GM23338 (cell line): Measurements from ENCODE around the gene RUNX1. TPM values are rescaled to one million over a fixed set of nuclear protein-coding genes. Genes with fewer than 3 reads are reported as not detected.
A peak's percentile ranks its signal among the peaks of the same experiment; 100 is the strongest.

ENCODE experiments used
- ATAC-seq: fragments of 200-7000 bp; cut with Tn5 transposase; 3 replicates; pipeline ENCODE4 v1.9.1; 2020
- DNase-seq: peaks from one replicate; pipeline ENCODE4 v3.0.0-alpha.2; 2015; ENCODE audit warnings: low spot score
- H2AFZ ChIP-seq: fragments of 200-600 bp; sonication (generic); 2 replicates; pipeline ENCODE4 v1.8.0; 2016; ENCODE audit warnings: antibody characterized with exemption, mild to moderate bottlenecking, moderate library complexity
- H3F3A ChIP-seq: fragments of 200-600 bp; sonication (generic); replicated peaks from 2 replicates; pipeline ENCODE4 v1.8.0; 2017; ENCODE audit warnings: antibody characterized with exemption, mixed run types, low read depth
- H3K27ac ChIP-seq: fragments of 200-600 bp; sonication (generic); 2 replicates; pipeline ENCODE4 v1.6.1; 2016; ENCODE audit warnings: low read depth
- H3K27me3 ChIP-seq: fragments of 200-600 bp; sonication (generic); 2 replicates; pipeline ENCODE4 v1.8.0; 2016; ENCODE audit warnings: mild to moderate bottlenecking, mixed run types, moderate library complexity; ENCODE audit not compliant: insufficient read depth
- H3K36me3 ChIP-seq: fragments of 200-600 bp; sonication (generic); 2 replicates; pipeline ENCODE4 v1.8.0; 2016; ENCODE audit warnings: mild to moderate bottlenecking; ENCODE audit not compliant: insufficient read depth
- H3K4me1 ChIP-seq: fragments of 200-600 bp; sonication (generic); 2 replicates; pipeline ENCODE4 v1.8.0; 2016; ENCODE audit warnings: mild to moderate bottlenecking, moderate library complexity; ENCODE audit not compliant: insufficient read depth
- H3K4me2 ChIP-seq: fragments of 200-600 bp; sonication (generic); 2 replicates; pipeline ENCODE4 v1.7.1; 2017; ENCODE audit warnings: mixed run types
- H3K4me3 ChIP-seq: fragments of 200-600 bp; sonication (generic); 2 replicates; pipeline ENCODE4 v1.6.1; 2016; ENCODE audit warnings: mixed run types
- H3K79me2 ChIP-seq: fragments of 200-600 bp; sonication (generic); replicated peaks from 2 replicates; pipeline ENCODE4 v1.8.0; 2017; ENCODE audit warnings: mild to moderate bottlenecking; ENCODE audit not compliant: insufficient read depth
- H3K9me2 ChIP-seq: fragments of 200-600 bp; sonication (generic); 2 replicates; pipeline ENCODE4 v1.8.0; 2017; ENCODE audit not compliant: insufficient read depth
- H4K20me1 ChIP-seq: fragments of 200-600 bp; sonication (generic); replicated peaks from 2 replicates; pipeline ENCODE4 v1.8.0; 2017; ENCODE audit warnings: mild to moderate bottlenecking; ENCODE audit not compliant: insufficient read depth
- H3K27ac Mint-ChIP-seq: 2 replicates; pipeline ENCODE4 v1.8.0; 2020; ENCODE audit warnings: inconsistent platforms, mild to moderate bottlenecking, moderate library complexity, mixed read lengths
- H3K27me3 Mint-ChIP-seq: 3 replicates; pipeline ENCODE4 v1.8.0; 2022; ENCODE audit warnings: low read depth, mild to moderate bottlenecking, moderate library complexity, mixed read lengths, inconsistent platforms; ENCODE audit not compliant: insufficient read depth, poor library complexity
- H3K36me3 Mint-ChIP-seq: 3 replicates; pipeline ENCODE4 v1.8.0; 2021; ENCODE audit warnings: low read depth, mild to moderate bottlenecking, inconsistent platforms, moderate library complexity, mixed read lengths
- H3K4me1 Mint-ChIP-seq: 3 replicates; pipeline ENCODE4 v1.8.0; 2020; ENCODE audit warnings: mild to moderate bottlenecking, inconsistent platforms, mixed read lengths
- H3K4me3 Mint-ChIP-seq: 3 replicates; pipeline ENCODE4 v1.8.0; 2021; ENCODE audit warnings: moderate library complexity, mild to moderate bottlenecking, inconsistent platforms, mixed read lengths
- H3K9me3 Mint-ChIP-seq: 3 replicates; pipeline ENCODE4 v1.8.0; 2020; ENCODE audit warnings: moderate library complexity, mild to moderate bottlenecking, inconsistent platforms, mixed read lengths
- CTCF ChIP-seq, 2 experiments: fragments of 200-600 bp in 1 of 2; sonication (generic) in 1 of 2; conservative IDR thresholded peaks; 2 replicates each; pipeline versions ENCODE4 v1.5.1 to v1.6.1; 2016 to 2017; ENCODE audit warnings: antibody characterized with exemption in 2 of 2, low read depth in 2 of 2, mild to moderate bottlenecking in 2 of 2, moderate library complexity in 1 of 2
- JUNB ChIP-seq: IDR thresholded peaks from one replicate; pipeline ENCODE4 v1.6.1; 2016; ENCODE audit warnings: antibody characterized with exemption; ENCODE audit not compliant: unreplicated experiment
- POLR2AphosphoS5 ChIP-seq: IDR thresholded peaks from 2 replicates; pipeline ENCODE4 v1.6.1; 2016; ENCODE audit warnings: antibody characterized with exemption, low read depth
- STAT1 ChIP-seq: IDR thresholded peaks from one replicate; pipeline ENCODE4 v1.6.1; 2016; ENCODE audit warnings: antibody characterized with exemption; ENCODE audit not compliant: unreplicated experiment
- ZNF114 ChIP-seq: fragments of 250-450 bp; sonication (Bioruptor Pico); IDR thresholded peaks from 2 replicates; pipeline ENCODE4 v1.5.0; 2020; ENCODE audit warnings: mild to moderate bottlenecking, moderate library complexity
- ZNF462 ChIP-seq: fragments of 250-450 bp; sonication (Bioruptor Pico); IDR thresholded peaks from 2 replicates; pipeline ENCODE4 v1.5.0; 2020; ENCODE audit warnings: mild to moderate bottlenecking, moderate library complexity
- polyA plus RNA-seq: library from polyadenylated mRNA; unstranded; fragments of >200 nt; fragmentation: Nextera tagmentation; extraction: Ambion mirVana; gene quantifications from 2 replicates; pipeline ENCODE4 v1.2.1, GENCODE V29; 2016
- total RNA-seq: library from RNA; depleted of rRNA; stranded (reverse); fragments of >200 nt; shearing (Covaris generic); gene quantifications from 2 replicates; pipeline ENCODE4 v1.2.3, GENCODE V29; 2014

Gene RUNX1
- total and polyA plus RNA-seq, 2 experiments from 2014 or later, result 0.29 to 1.1 TPM

GRCh38 chr21:35088319-35088771 is 39.2 kb upstream of the RUNX1 start (continued):
- TF ChIP-seq ZNF462 (CRISPR knock-in tag) (no peak), JUNB (no peak), ZNF114 (no peak), CTCF (conservative IDR thresholded peaks at IDR 0.05; ENCODE audit: low read depth in 2 of 2) (no peak)

- 0 out of 3 replicates have a peak, but pooled peaks cover 5% of the 10 kb centered on the region for H3K36me3 Mint-ChIP-seq
- no peak overlapping the region for H3K4me3 Mint-ChIP-seq
- Histone ChIP-seq H4K20me1 (no peaks in the 10 kb centered on the region), H3K4me1 (no peaks in the 10 kb centered on the region), H3K79me2 (no peaks in the 10 kb centered on the region), H3K27me3 (no peaks in the 10 kb centered on the region), H3K9me2 (peaks cover 7% of the 10 kb centered on the region; the same call in 1 of the 2 replicates), H3K36me3 (0 out of 2 replicates have a peak, but pooled peaks cover 4% of the 10 kb centered on the region), H3K4me2 (no peak overlapping the region), H3K27ac (no peak overlapping the region), H2AFZ (peak overlapping the region; percentile 39; the same call in 1 of the 2 replicates), H3F3A (no peaks in the 10 kb centered on the region), H3K4me3 (no peak overlapping the region)
- H3K27me3 Mint-ChIP-seq, result no peaks in the 10 kb centered on the region
- peaks cover 3% of the 10 kb centered on the region; the same call in 1 of the 3 replicates for H3K4me1 Mint-ChIP-seq
- peaks cover 4% of the 10 kb centered on the region for H3K9me3 Mint-ChIP-seq
- H3K27ac Mint-ChIP-seq, result no peak overlapping the region
- ATAC-seq (no peak), DNase-seq (no peak)
- TF ChIP-seq ZNF462 (CRISPR knock-in tag), result no peak
- TF ChIP-seq POLR2AphosphoS5, result no peak
- TF ChIP-seq STAT1, result no peak
- no peak for TF ChIP-seq JUNB
Measured at GRCh38 chr21:35086357-35086756, 37.3 kb upstream of the RUNX1 start.
